Measurements from ENCODE around the gene ACD.

DNA sequence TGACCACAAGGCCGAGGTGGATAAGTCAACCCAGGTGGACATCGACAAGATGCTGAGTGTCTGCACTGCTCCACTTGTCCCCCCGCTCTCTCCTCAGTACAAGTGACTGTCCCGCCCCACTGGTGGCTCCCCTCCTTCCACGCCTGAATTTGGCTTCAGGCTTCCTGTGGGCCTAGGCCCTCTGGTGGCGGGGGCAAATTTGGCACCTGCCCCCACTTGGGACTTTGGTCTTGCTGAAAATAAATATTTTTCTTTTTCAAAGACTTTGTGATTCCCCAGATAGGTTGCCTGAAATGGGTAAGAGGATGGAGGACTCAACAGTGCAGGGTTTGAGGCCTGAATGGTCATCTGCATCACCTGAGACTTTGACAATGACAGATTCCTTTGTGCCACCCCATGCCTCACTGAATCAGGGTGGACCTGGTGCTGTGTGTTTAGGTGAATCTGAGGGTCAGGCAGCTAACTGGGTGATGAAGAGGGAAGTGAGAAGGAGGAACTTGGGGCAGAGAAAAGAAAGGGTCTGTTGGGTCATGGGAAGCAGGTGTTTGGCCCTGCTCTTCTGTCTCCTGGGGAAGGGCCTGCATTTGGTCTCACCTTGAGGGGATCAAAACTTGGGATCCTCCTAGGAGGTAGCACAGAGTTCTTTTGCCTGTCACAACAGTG is 8.6 kb upstream of the ACD start:
- TF ChIP-seq, protein P1, sequence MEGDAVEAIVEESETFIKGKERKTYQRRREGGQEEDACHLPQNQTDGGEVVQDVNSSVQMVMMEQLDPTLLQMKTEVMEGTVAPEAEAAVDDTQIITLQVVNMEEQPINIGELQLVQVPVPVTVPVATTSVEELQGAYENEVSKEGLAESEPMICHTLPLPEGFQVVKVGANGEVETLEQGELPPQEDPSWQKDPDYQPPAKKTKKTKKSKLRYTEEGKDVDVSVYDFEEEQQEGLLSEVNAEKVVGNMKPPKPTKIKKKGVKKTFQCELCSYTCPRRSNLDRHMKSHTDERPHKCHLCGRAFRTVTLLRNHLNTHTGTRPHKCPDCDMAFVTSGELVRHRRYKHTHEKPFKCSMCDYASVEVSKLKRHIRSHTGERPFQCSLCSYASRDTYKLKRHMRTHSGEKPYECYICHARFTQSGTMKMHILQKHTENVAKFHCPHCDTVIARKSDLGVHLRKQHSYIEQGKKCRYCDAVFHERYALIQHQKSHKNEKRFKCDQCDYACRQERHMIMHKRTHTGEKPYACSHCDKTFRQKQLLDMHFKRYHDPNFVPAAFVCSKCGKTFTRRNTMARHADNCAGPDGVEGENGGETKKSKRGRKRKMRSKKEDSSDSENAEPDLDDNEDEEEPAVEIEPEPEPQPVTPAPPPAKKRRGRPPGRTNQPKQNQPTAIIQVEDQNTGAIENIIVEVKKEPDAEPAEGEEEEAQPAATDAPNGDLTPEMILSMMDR (IDR thresholded peaks at IDR 0.05), result no peak
- TF ChIP-seq POLR2A (IDR thresholded peaks at IDR 0.05), result no peak
